GM18502 (cell line): Measurements from ENCODE around the gene GRK5.
A peak's percentile ranks its signal among the peaks of the same experiment; 100 is the strongest.
"Not testable (repeated sequence)": the region's sequence is repeated elsewhere in the genome, so short reads cannot be mapped to it uniquely, and the experiment has no call there.

ENCODE experiments used
- ATAC-seq: cut with Tn5 transposase; IDR thresholded peaks from one replicate; pipeline ENCODE4 v1.9.1; 2021; ENCODE audit warnings: mild to moderate bottlenecking; ENCODE audit not compliant: unreplicated experiment, poor library complexity

The GRK5 gene

GRCh38 chr10:119246862-119247549 is 39.6 kb downstream of the GRK5 start:
- no peak for ATAC-seq

- ATAC-seq = no peak
These were observed 40.2 kb downstream of the GRK5 start for GRCh38 chr10:119247550-119247894.

GRCh38 chr10:119248184-119248583 is 40.8 kb downstream of the GRK5 start:
- no peak for ATAC-seq

- no peak for ATAC-seq
These were observed 41.3 kb downstream of the GRK5 start for GRCh38 chr10:119248681-119249080.

- ATAC-seq = no peak
These were observed 43.4 kb downstream of the GRK5 start for GRCh38 chr10:119250641-119251314.

- ATAC-seq = no peak
These were observed 43.9 kb downstream of the GRK5 start for GRCh38 chr10:119251315-119251708.

GRCh38 chr10:119252051-119252465 is 44.7 kb downstream of the GRK5 start:
- ATAC-seq = no peak

GRCh38 chr10:119252470-119253151 is 45.2 kb downstream of the GRK5 start:
- ATAC-seq = no peak

GRCh38 chr10:119253433-119254174 is 46.2 kb downstream of the GRK5 start:
- ATAC-seq = no peak

- ATAC-seq = no peak
These were observed 47.0 kb downstream of the GRK5 start for GRCh38 chr10:119254335-119254734.

- ATAC-seq = no peak
These were observed 48.7 kb downstream of the GRK5 start for GRCh38 chr10:119256030-119256429.

GRCh38 chr10:119256897-119257296 is 49.5 kb downstream of the GRK5 start:
- ATAC-seq = no peak

GRCh38 chr10:119257899-119258419 is 50.6 kb downstream of the GRK5 start:
- ATAC-seq = no peak

- ATAC-seq = no peak
These were observed 52.0 kb downstream of the GRK5 start for GRCh38 chr10:119259345-119259744.

- not testable (repeated sequence) for ATAC-seq
These were observed 53.6 kb downstream of the GRK5 start for GRCh38 chr10:119261016-119261415.

GRCh38 chr10:119263951-119264617 is 56.7 kb downstream of the GRK5 start:
- no peak for ATAC-seq

GRCh38 chr10:119265691-119266090 is 58.3 kb downstream of the GRK5 start:
- no peak for ATAC-seq

- no peak for ATAC-seq
These were observed 60.0 kb downstream of the GRK5 start for GRCh38 chr10:119267384-119267783.

GRCh38 chr10:119268428-119268827 is 61.1 kb downstream of the GRK5 start:
- no peak for ATAC-seq

GRCh38 chr10:119268871-119269506 is 61.6 kb downstream of the GRK5 start:
- peak; percentile 84 for ATAC-seq
